HG03280 (cell line): Measurements from ENCODE around the gene CTNNBIP1.

Source experiments
- ATAC-seq: cut with Tn5 transposase; IDR thresholded peaks from one replicate; pipeline ENCODE4 v1.9.1; 2021; ENCODE audit warnings: mild to moderate bottlenecking, moderate library complexity; ENCODE audit not compliant: unreplicated experiment

Gene CTNNBIP1

GRCh38 chr1:9905010-9905409 lies 5.1 kb downstream of the CTNNBIP1 start:
- no peak for ATAC-seq

GRCh38 chr1:9904596-9904995 lies 5.5 kb downstream of the CTNNBIP1 start:
- no peak for ATAC-seq

- ATAC-seq = no peak
Observed at GRCh38 chr1:9903801-9904527, 6.1 kb downstream of the CTNNBIP1 start.

GRCh38 chr1:9902060-9902452 lies 8.0 kb downstream of the CTNNBIP1 start:
- ATAC-seq = no peak

- ATAC-seq = no peak
Observed at GRCh38 chr1:9901148-9902059, 8.7 kb downstream of the CTNNBIP1 start.

- ATAC-seq = no peak
Observed at GRCh38 chr1:9900142-9901043, 9.7 kb downstream of the CTNNBIP1 start.

- ATAC-seq = no peak
Observed at GRCh38 chr1:9894115-9894514, 16.0 kb downstream of the CTNNBIP1 start.

GRCh38 chr1:9892563-9893528 lies 17.2 kb downstream of the CTNNBIP1 start:
- ATAC-seq = no peak

GRCh38 chr1:9891207-9891606 lies 18.9 kb downstream of the CTNNBIP1 start:
- no peak for ATAC-seq

- no peak for ATAC-seq
Observed at GRCh38 chr1:9890224-9890731, 19.8 kb downstream of the CTNNBIP1 start.

- ATAC-seq = no peak
Observed at GRCh38 chr1:9889411-9889810, 20.7 kb downstream of the CTNNBIP1 start.

GRCh38 chr1:9888886-9889285 lies 21.2 kb downstream of the CTNNBIP1 start:
- no peak for ATAC-seq

GRCh38 chr1:9887070-9887469 lies 23.0 kb downstream of the CTNNBIP1 start:
- no peak for ATAC-seq

- no peak for ATAC-seq
Observed at GRCh38 chr1:9886092-9886742, 23.9 kb downstream of the CTNNBIP1 start.

GRCh38 chr1:9884805-9885204 lies 25.3 kb downstream of the CTNNBIP1 start:
- ATAC-seq = no peak

- ATAC-seq = no peak
Observed at GRCh38 chr1:9883585-9884449, 26.3 kb downstream of the CTNNBIP1 start.

- no peak for ATAC-seq
Observed at GRCh38 chr1:9882945-9883303, 27.1 kb downstream of the CTNNBIP1 start.

- ATAC-seq = no peak
Observed at GRCh38 chr1:9882296-9882944, 27.6 kb downstream of the CTNNBIP1 start.
